Endothelial cell (in vitro differentiated cells): Measurements from ENCODE around the gene SH3YL1. TPM values are rescaled to one million over a fixed set of nuclear protein-coding genes. Genes with fewer than 3 reads are reported as not detected.

ENCODE experiments used
- DNase-seq: peaks from one replicate; pipeline ENCODE4 v3.0.0; 2021; ENCODE audit warnings: low spot score
- H3K27ac Mint-ChIP-seq: one replicate; pipeline ENCODE4 v1.8.0; 2021; ENCODE audit warnings: mixed read lengths, inconsistent platforms; ENCODE audit not compliant: unreplicated experiment
- H3K27me3 Mint-ChIP-seq: one replicate; pipeline ENCODE4 v1.8.0; 2021; ENCODE audit warnings: mild to moderate bottlenecking, moderate library complexity, mixed read lengths, inconsistent platforms; ENCODE audit not compliant: unreplicated experiment
- H3K36me3 Mint-ChIP-seq: one replicate; pipeline ENCODE4 v1.8.0; 2021; ENCODE audit warnings: mild to moderate bottlenecking, low read depth, mixed read lengths, inconsistent platforms; ENCODE audit not compliant: unreplicated experiment
- H3K4me1 Mint-ChIP-seq: one replicate; pipeline ENCODE4 v1.8.0; 2021; ENCODE audit warnings: mild to moderate bottlenecking, mixed read lengths, inconsistent platforms; ENCODE audit not compliant: unreplicated experiment
- H3K4me3 Mint-ChIP-seq: one replicate; pipeline ENCODE4 v1.8.0; 2021; ENCODE audit warnings: mild to moderate bottlenecking, mixed read lengths, inconsistent platforms; ENCODE audit not compliant: unreplicated experiment
- H3K9me3 Mint-ChIP-seq: one replicate; pipeline ENCODE4 v1.8.0; 2021; ENCODE audit warnings: mixed read lengths, inconsistent platforms; ENCODE audit not compliant: unreplicated experiment
- CTCF ChIP-seq: fragments of 200-600 bp; sonication (generic); IDR thresholded peaks from one replicate; pipeline ENCODE4 v1.5.0; 2021; ENCODE audit warnings: antibody characterized with exemption; ENCODE audit not compliant: unreplicated experiment
- total RNA-seq: library from RNA; stranded (reverse); fragmentation: NEBNext Ultra II Directional; extraction: Animal tissue kit (Norgen Biotek cat#: 25700); gene quantifications from one replicate; pipeline ENCODE4 v1.2.1, GENCODE V29; 2021; ENCODE audit not compliant: unreplicated experiment

Gene SH3YL1
- total RNA-seq, 1 donor from 2014 or later = 35.8 TPM

GRCh38 chr2:288758-289361 is 25.0 kb upstream of the SH3YL1 start:
- Mint-ChIP-seq H3K36me3 (no peaks in the 10 kb centered on the region), H3K9me3 (no peaks in the 10 kb centered on the region), H3K27me3 (peaks cover 2% of the 10 kb centered on the region), H3K4me3 (no peak overlapping the region), H3K4me1 (no peaks in the 10 kb centered on the region), H3K27ac (no peak overlapping the region)
- TF ChIP-seq CTCF = no peak
- DNase-seq = no peak

- H3K27me3 Mint-ChIP-seq = peaks cover 2% of the 10 kb centered on the region
- DNase-seq = peak; percentile 35
Measured at GRCh38 chr2:287911-288757, 24.3 kb upstream of the SH3YL1 start, which contains the start of gene ALKAL2. TSS of gene ALKAL2 (minus strand) at chr2:288091. CDS start at chr2:287835, 256 bp downstream.

GRCh38 chr2:287471-287885 is 23.6 kb upstream of the SH3YL1 start:
- Mint-ChIP-seq H3K27ac (no peak overlapping the region), H3K4me3 (no peak overlapping the region), H3K27me3 (peaks cover 2% of the 10 kb centered on the region), H3K9me3 (no peaks in the 10 kb centered on the region), H3K36me3 (peaks cover under 1% of the 10 kb centered on the region), H3K4me1 (no peaks in the 10 kb centered on the region)
- peak; percentile 49 for DNase-seq
- no peak for TF ChIP-seq CTCF

More at GRCh38 chr2:287911-288757, 24.3 kb upstream of the SH3YL1 start, which contains the start of gene ALKAL2:
- no peaks in the 10 kb centered on the region for H3K9me3 Mint-ChIP-seq
- H3K4me3 Mint-ChIP-seq = peak within 1 kb of the TSS; percentile 70
- TF ChIP-seq CTCF = no peak
- H3K36me3 Mint-ChIP-seq = no peaks in the 10 kb centered on the region
- no peak within 1 kb of the TSS for H3K27ac Mint-ChIP-seq
- no peaks in the 10 kb centered on the region for H3K4me1 Mint-ChIP-seq

GRCh38 chr2:286774-287392 is 23.1 kb upstream of the SH3YL1 start:
- H3K27me3 Mint-ChIP-seq = peaks cover 2% of the 10 kb centered on the region
- H3K4me1 Mint-ChIP-seq = no peaks in the 10 kb centered on the region
- H3K4me3 Mint-ChIP-seq = peak overlapping the region; percentile 70
- DNase-seq = no peak
- TF ChIP-seq CTCF = no peak
- H3K27ac Mint-ChIP-seq = no peak overlapping the region
- no peaks in the 10 kb centered on the region for H3K9me3 Mint-ChIP-seq
- H3K36me3 Mint-ChIP-seq = peaks cover 6% of the 10 kb centered on the region
